GM19238 (cell line): ENCODE results near the gene TBC1D10A.

Experiments
- DNase-seq: peaks from one replicate; pipeline ENCODE4 v3.0.0; 2011; ENCODE audit warnings: low spot score; ENCODE audit not compliant: insufficient read length

TBC1D10A gene

GRCh38 chr22:30267382-30268302, 59.1 kb downstream of the TBC1D10A start:
- no peak for DNase-seq

GRCh38 chr22:30266445-30267381, 60.0 kb downstream of the TBC1D10A start, which contains the start of gene OSM:
Gene OSM (minus strand): TSS chr22:30266851. CDS start chr22:30266799, 52 bp downstream.
- no peak for DNase-seq

GRCh38 chr22:30265823-30266444, 60.8 kb downstream of the TBC1D10A start:
- peak; percentile 81 for DNase-seq

GRCh38 chr22:30265131-30265720, 61.5 kb downstream of the TBC1D10A start:
- no peak for DNase-seq

- no peak for DNase-seq
These were observed 62.9 kb downstream of the TBC1D10A start for GRCh38 chr22:30263883-30264282.

- peak; percentile 69 for DNase-seq
These were observed 63.6 kb downstream of the TBC1D10A start for GRCh38 chr22:30262917-30263741.

GRCh38 chr22:30262112-30262511, 64.6 kb downstream of the TBC1D10A start:
- no peak for DNase-seq

- DNase-seq = no peak
These were observed 65.6 kb downstream of the TBC1D10A start for GRCh38 chr22:30261134-30261533.

GRCh38 chr22:30260682-30261081, 66.1 kb downstream of the TBC1D10A start:
- DNase-seq = no peak

GRCh38 chr22:30260276-30260675, 66.5 kb downstream of the TBC1D10A start:
- no peak for DNase-seq

GRCh38 chr22:30254314-30254713, 72.4 kb downstream of the TBC1D10A start:
- DNase-seq = no peak

- no peak for DNase-seq
These were observed 73.4 kb downstream of the TBC1D10A start for GRCh38 chr22:30253205-30253852.

GRCh38 chr22:30252411-30253204, 74.1 kb downstream of the TBC1D10A start:
- no peak for DNase-seq

- no peak for DNase-seq
These were observed 75.0 kb downstream of the TBC1D10A start for GRCh38 chr22:30251711-30252110.

GRCh38 chr22:30250661-30251267, 76.0 kb downstream of the TBC1D10A start:
- DNase-seq = no peak

GRCh38 chr22:30250039-30250565, 76.6 kb downstream of the TBC1D10A start:
- DNase-seq = no peak

- no peak for DNase-seq
These were observed 77.4 kb downstream of the TBC1D10A start for GRCh38 chr22:30249049-30250038.
